Measurements from ENCODE around the gene LRRTM4. TPM values are rescaled to one million over a fixed set of nuclear protein-coding genes. Genes with fewer than 3 reads are reported as not detected.
"Not testable (repeated sequence)": the region's sequence is repeated elsewhere in the genome, so short reads cannot be mapped to it uniquely, and the experiment has no call there.

The LRRTM4 gene
- total RNA-seq, 1 donor from 2014 or later: not detected

GRCh38 chr2:77102927-77103326 is 419.2 kb downstream of the LRRTM4 start:
- H3K9me3 ChIP-seq: no peaks in the 10 kb centered on the region
- no peak for TF ChIP-seq CTCF (IDR thresholded peaks at IDR 0.05)

GRCh38 chr2:77101796-77102452 is 420.3 kb downstream of the LRRTM4 start:
- no peak for DNase-seq (ENCODE audit: low spot score in 2 of 2)
- Histone ChIP-seq H3K4me3 (no peak overlapping the region), H3K27ac (no peak overlapping the region), H3K36me3 (no peaks in the 10 kb centered on the region), H3K9me3 (no peaks in the 10 kb centered on the region), H3K4me1 (no peaks in the 10 kb centered on the region), H3K27me3 (no peaks in the 10 kb centered on the region)
- TF ChIP-seq CTCF (IDR thresholded peaks at IDR 0.05): no peak
- intact Hi-C loops (cut with DNase I): no loop called here

More at GRCh38 chr2:77102927-77103326, 419.2 kb downstream of the LRRTM4 start:
- Histone ChIP-seq H3K27ac (no peak overlapping the region), H3K4me3 (no peak overlapping the region), H3K36me3 (no peaks in the 10 kb centered on the region), H3K27me3 (no peaks in the 10 kb centered on the region), H3K4me1 (no peaks in the 10 kb centered on the region)
- intact Hi-C loops (cut with DNase I): no loop called here
- no peak for DNase-seq (ENCODE audit: low spot score in 2 of 2)

- H3K36me3 ChIP-seq: no peaks in the 10 kb centered on the region
- no peak for DNase-seq (ENCODE audit: low spot score in 2 of 2)
- no peaks in the 10 kb centered on the region for H3K4me1 ChIP-seq
- no peak overlapping the region for H3K27ac ChIP-seq
- no peaks in the 10 kb centered on the region for H3K27me3 ChIP-seq
- no peak overlapping the region for H3K4me3 ChIP-seq
- intact Hi-C loops (cut with DNase I): no loop called here
- no peak for TF ChIP-seq CTCF (IDR thresholded peaks at IDR 0.05)
- H3K9me3 ChIP-seq: no peaks in the 10 kb centered on the region
Observed at GRCh38 chr2:77099961-77100360, 422.2 kb downstream of the LRRTM4 start.

- H3K27ac ChIP-seq; H3K4me3 ChIP-seq; H3K4me1 ChIP-seq; H3K27me3 ChIP-seq; H3K36me3 ChIP-seq; H3K9me3 ChIP-seq; DNase-seq (ENCODE audit: low spot score in 2 of 2); intact Hi-C loops (cut with DNase I): not testable (repeated sequence)
Observed at GRCh38 chr2:77095525-77095924, 426.7 kb downstream of the LRRTM4 start.

- TF ChIP-seq CTCF (IDR thresholded peaks at IDR 0.05): no peak
- Histone ChIP-seq H3K4me1 (no peaks in the 10 kb centered on the region), H3K27me3 (no peaks in the 10 kb centered on the region), H3K4me3 (no peak overlapping the region), H3K36me3 (no peaks in the 10 kb centered on the region), H3K27ac (no peak overlapping the region), H3K9me3 (no peaks in the 10 kb centered on the region)
- intact Hi-C loops (cut with DNase I): no loop called here
- DNase-seq (ENCODE audit: low spot score in 2 of 2): no peak
Observed at GRCh38 chr2:77095096-77095495, 427.1 kb downstream of the LRRTM4 start.

GRCh38 chr2:77088424-77088823 is 433.8 kb downstream of the LRRTM4 start:
- H3K9me3 ChIP-seq; H3K36me3 ChIP-seq; intact Hi-C loops (cut with DNase I); H3K27me3 ChIP-seq; H3K27ac ChIP-seq; H3K4me3 ChIP-seq; H3K4me1 ChIP-seq; DNase-seq (ENCODE audit: low spot score in 2 of 2): not testable (repeated sequence)

GRCh38 chr2:77087987-77088414 is 434.2 kb downstream of the LRRTM4 start:
- intact Hi-C loops (cut with DNase I): no loop called here
- Histone ChIP-seq H3K27ac (no peak overlapping the region), H3K9me3 (no peaks in the 10 kb centered on the region), H3K4me1 (no peaks in the 10 kb centered on the region), H3K27me3 (no peaks in the 10 kb centered on the region), H3K36me3 (no peaks in the 10 kb centered on the region), H3K4me3 (no peak overlapping the region)
- no peak for TF ChIP-seq CTCF (IDR thresholded peaks at IDR 0.05)
- DNase-seq (ENCODE audit: low spot score in 2 of 2): no peak
